Activated CD8-positive, alpha-beta memory T cell treated with anti-CD3 and anti-CD28 coated beads, Interleukin-2, amount 10 ng/mL, durations not matched to agents 7 days and 5 days (primary cell): ENCODE results near the gene PGM1. TPM values are rescaled to one million over a fixed set of nuclear protein-coding genes. Genes with fewer than 3 reads are reported as not detected.
"Not testable (repeated sequence)": the region's sequence is repeated elsewhere in the genome, so short reads cannot be mapped to it uniquely, and the experiment has no call there.

Experiments
- ATAC-seq: fragments of 150-1000 bp; cut with Tn5 transposase; one replicate; pipeline ENCODE4 v1.10.0; 2021; ENCODE audit warnings: moderate library complexity
- CTCF ChIA-PET: fragments of 350-600 bp; sonication (Branson Sonifier 250); formaldehyde crosslinking; loops from one replicate; lab custom pipeline; 2021; ENCODE audit warnings: antibody characterized with exemption; lab: Charles Lee
- DNase-seq: peaks from one replicate; pipeline ENCODE4 v3.0.0-alpha.2; 2020
- H3K27ac Mint-ChIP-seq: one replicate; pipeline ENCODE4 v1.8.0; 2021; ENCODE audit warnings: mild to moderate bottlenecking, mixed read lengths
- H3K27me3 Mint-ChIP-seq: one replicate; pipeline ENCODE4 v1.8.0; 2021; ENCODE audit warnings: mixed read lengths
- H3K36me3 Mint-ChIP-seq: one replicate; pipeline ENCODE4 v1.8.0; 2021; ENCODE audit warnings: mild to moderate bottlenecking, mixed read lengths
- H3K4me1 Mint-ChIP-seq: one replicate; pipeline ENCODE4 v1.8.0; 2021; ENCODE audit warnings: mixed read lengths
- H3K4me3 Mint-ChIP-seq: one replicate; pipeline ENCODE4 v1.8.0; 2021; ENCODE audit warnings: mild to moderate bottlenecking, moderate library complexity, mixed read lengths
- H3K9me3 Mint-ChIP-seq: one replicate; pipeline ENCODE4 v1.8.0; 2022; ENCODE audit warnings: low read depth, mixed read lengths
- total RNA-seq, 2 experiments: library from RNA; stranded (reverse); gene quantifications; one replicate each; pipeline ENCODE4 v1.2.3, GENCODE V29; 2021

The PGM1 gene
- total RNA-seq: 10 to 100 TPM; 31.5 to 32.8 TPM

DNA sequence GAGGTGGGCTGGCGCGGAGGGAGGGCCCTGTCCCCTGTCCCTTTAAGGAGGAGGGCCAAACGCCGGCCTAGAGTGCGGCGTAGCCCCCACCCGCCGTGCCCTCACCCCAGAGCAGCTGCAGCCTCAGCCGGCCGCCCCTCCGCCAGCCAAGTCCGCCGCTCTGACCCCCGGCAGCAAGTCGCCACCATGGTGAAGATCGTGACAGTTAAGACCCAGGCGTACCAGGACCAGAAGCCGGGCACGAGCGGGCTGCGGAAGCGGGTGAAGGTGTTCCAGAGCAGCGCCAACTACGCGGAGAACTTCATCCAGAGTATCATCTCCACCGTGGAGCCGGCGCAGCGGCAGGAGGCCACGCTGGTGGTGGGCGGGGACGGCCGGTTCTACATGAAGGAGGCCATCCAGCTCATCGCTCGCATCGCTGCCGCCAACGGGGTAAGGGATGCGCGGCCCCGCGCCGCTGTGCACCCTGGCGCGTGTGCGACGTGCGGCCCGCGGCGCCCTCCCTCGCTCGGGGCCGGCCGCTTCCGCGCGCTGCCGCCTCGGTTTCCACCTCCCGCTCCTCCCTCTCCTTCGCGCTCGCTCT is at the start of gene PGM1:
TSS of gene PGM1 (plus strand) at position 109 of the 583 bp plus-strand sequence. CDS start at position 187, 78 bp downstream.
- Mint-ChIP-seq H3K27me3 (no peaks in the 10 kb centered on the region), H3K27ac (peak within 1 kb of the TSS; percentile 98), H3K9me3 (no peaks in the 10 kb centered on the region), H3K36me3 (peaks cover 16% of the 10 kb centered on the region), H3K4me1 (peaks cover 34% of the 10 kb centered on the region), H3K4me3 (peak within 1 kb of the TSS; percentile 91)
- DNase-seq (peak; percentile 83), ATAC-seq (peak; percentile 84)
- CTCF ChIA-PET: no interaction called here

- Mint-ChIP-seq H3K4me3 (no peak overlapping the region), H3K4me1 (no peaks in the 10 kb centered on the region), H3K27me3 (no peaks in the 10 kb centered on the region), H3K36me3 (peaks cover 3% of the 10 kb centered on the region), H3K27ac (no peak overlapping the region), H3K9me3 (no peaks in the 10 kb centered on the region)
- no peak for DNase-seq
- CTCF ChIA-PET: no interaction called here
- ATAC-seq: no peak
Measured at GRCh38 chr1:63545780-63546179, 47.4 kb upstream of the PGM1 start.

DNA sequence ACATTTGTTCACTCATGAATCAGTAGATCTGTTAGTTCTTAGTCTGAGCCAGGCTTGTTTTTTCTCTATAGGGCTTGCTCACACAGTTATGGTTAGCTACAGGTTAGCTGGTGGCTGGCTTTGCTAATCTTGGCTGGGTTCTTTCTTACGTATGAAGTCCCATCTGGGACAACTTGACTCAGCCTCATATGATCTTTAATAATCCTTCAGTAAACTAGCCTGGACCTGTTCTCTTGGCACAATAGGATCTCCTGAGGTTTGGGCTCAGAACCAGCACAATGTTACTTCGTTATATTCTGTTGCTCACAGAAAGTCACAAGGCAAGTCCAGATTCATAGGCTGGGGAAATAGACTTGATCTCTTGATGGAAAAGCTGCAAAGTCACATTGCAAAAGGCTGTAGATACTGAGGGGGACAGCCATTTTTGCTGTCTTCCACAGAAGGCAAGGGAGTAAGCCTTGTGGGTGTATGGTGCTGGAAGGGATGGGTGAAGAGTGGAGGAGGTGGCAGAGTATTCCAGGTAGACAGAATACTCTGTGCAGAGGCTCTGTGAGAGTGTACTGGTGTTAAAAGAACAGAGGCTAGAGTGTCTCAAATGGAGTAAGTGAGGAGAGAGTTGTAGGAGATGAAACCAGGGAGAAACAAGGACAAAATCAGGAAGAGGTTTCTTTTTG is 45.5 kb upstream of the PGM1 start:
- CTCF ChIA-PET: no interaction called here
- H3K4me3 Mint-ChIP-seq: no peak overlapping the region
- no peaks in the 10 kb centered on the region for H3K9me3 Mint-ChIP-seq
- H3K4me1 Mint-ChIP-seq: no peaks in the 10 kb centered on the region
- H3K36me3 Mint-ChIP-seq: peaks cover 3% of the 10 kb centered on the region
- no peak overlapping the region for H3K27ac Mint-ChIP-seq
- ATAC-seq (no peak), DNase-seq (no peak)
- H3K27me3 Mint-ChIP-seq: no peaks in the 10 kb centered on the region

- Mint-ChIP-seq H3K27me3 (no peaks in the 10 kb centered on the region), H3K4me3 (no peak overlapping the region), H3K27ac (no peak overlapping the region), H3K4me1 (no peaks in the 10 kb centered on the region), H3K9me3 (no peaks in the 10 kb centered on the region), H3K36me3 (peaks cover 3% of the 10 kb centered on the region)
- ATAC-seq: no peak
- DNase-seq: no peak
- CTCF ChIA-PET: interaction anchor here (0.8 kb wide), 1 partner anchor 10 kb away, joined by 3 read pairs; no protein-coding TSS in a partner anchor
Measured at GRCh38 chr1:63548303-63548702, 44.9 kb upstream of the PGM1 start.

- no peak overlapping the region for H3K4me3 Mint-ChIP-seq
- H3K27me3 Mint-ChIP-seq: no peaks in the 10 kb centered on the region
- H3K27ac Mint-ChIP-seq: no peak overlapping the region
- no peaks in the 10 kb centered on the region for H3K4me1 Mint-ChIP-seq
- H3K9me3 Mint-ChIP-seq: no peaks in the 10 kb centered on the region
- peaks cover 3% of the 10 kb centered on the region for H3K36me3 Mint-ChIP-seq
- CTCF ChIA-PET: interaction anchor here (0.7 to 0.8 kb wide), 2 partner anchors 11 kb away, joined by 3 read pairs; no protein-coding TSS in a partner anchor
- DNase-seq: no peak
- no peak for ATAC-seq
Measured at GRCh38 chr1:63548877-63549276, 44.3 kb upstream of the PGM1 start.

GRCh38 chr1:63555480-63555879 is 37.7 kb upstream of the PGM1 start:
- ATAC-seq (no peak), DNase-seq (no peak)
- H3K4me3 Mint-ChIP-seq: no peak overlapping the region
- no peak overlapping the region for H3K27ac Mint-ChIP-seq
- H3K9me3 Mint-ChIP-seq: no peaks in the 10 kb centered on the region
- CTCF ChIA-PET: interaction anchor here (2.2 kb wide), 1 partner anchor 17 kb away, joined by 13 read pairs; no protein-coding TSS in a partner anchor
- peaks cover 4% of the 10 kb centered on the region for H3K4me1 Mint-ChIP-seq
- no peaks in the 10 kb centered on the region for H3K27me3 Mint-ChIP-seq
- peaks cover 2% of the 10 kb centered on the region for H3K36me3 Mint-ChIP-seq

- Mint-ChIP-seq H3K27me3 (no peaks in the 10 kb centered on the region), H3K9me3 (no peaks in the 10 kb centered on the region), H3K4me1 (peaks cover 4% of the 10 kb centered on the region), H3K27ac (no peak overlapping the region), H3K4me3 (no peak overlapping the region), H3K36me3 (peaks cover 2% of the 10 kb centered on the region)
- DNase-seq (peak; percentile 42), ATAC-seq (no peak)
- CTCF ChIA-PET: no interaction called here
Measured at GRCh38 chr1:63557365-63557987, 35.7 kb upstream of the PGM1 start.

- CTCF ChIA-PET: interaction anchor here (0.8 kb wide), 1 partner anchor 17 kb away, joined by 4 read pairs; no protein-coding TSS in a partner anchor
- no peak for ATAC-seq
- no peak for DNase-seq
- Mint-ChIP-seq H3K27ac (no peak overlapping the region), H3K36me3 (peaks cover 6% of the 10 kb centered on the region), H3K4me1 (peaks cover 4% of the 10 kb centered on the region), H3K27me3 (no peaks in the 10 kb centered on the region), H3K4me3 (no peak overlapping the region), H3K9me3 (no peaks in the 10 kb centered on the region)
Measured at GRCh38 chr1:63559357-63559756, 33.9 kb upstream of the PGM1 start.

DNA sequence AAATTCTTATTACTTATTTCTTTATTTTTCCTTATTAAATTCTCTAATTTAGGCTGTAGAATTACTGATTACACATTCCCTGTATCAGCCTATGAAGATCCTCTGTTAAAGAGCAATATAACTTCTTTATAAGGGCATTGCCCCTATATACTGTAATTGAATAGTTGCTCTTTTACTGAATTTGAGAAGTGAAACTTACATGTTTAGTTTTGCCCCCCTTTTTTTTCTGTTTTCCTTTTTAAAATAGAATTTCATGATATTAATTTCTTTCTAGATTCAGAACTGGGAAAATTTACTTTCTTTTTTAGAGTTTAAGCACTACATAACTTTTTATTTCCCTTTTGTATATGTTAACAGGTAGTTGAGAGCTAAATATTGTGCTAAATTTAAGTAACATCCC is 29.5 kb upstream of the PGM1 start:
- DNase-seq (no peak), ATAC-seq (no peak)
- H3K27ac Mint-ChIP-seq: no peak overlapping the region
- CTCF ChIA-PET: no interaction called here
- no peaks in the 10 kb centered on the region for H3K27me3 Mint-ChIP-seq
- peaks cover 9% of the 10 kb centered on the region for H3K36me3 Mint-ChIP-seq
- H3K4me3 Mint-ChIP-seq: no peak overlapping the region
- H3K4me1 Mint-ChIP-seq: no peaks in the 10 kb centered on the region
- H3K9me3 Mint-ChIP-seq: no peaks in the 10 kb centered on the region

DNA sequence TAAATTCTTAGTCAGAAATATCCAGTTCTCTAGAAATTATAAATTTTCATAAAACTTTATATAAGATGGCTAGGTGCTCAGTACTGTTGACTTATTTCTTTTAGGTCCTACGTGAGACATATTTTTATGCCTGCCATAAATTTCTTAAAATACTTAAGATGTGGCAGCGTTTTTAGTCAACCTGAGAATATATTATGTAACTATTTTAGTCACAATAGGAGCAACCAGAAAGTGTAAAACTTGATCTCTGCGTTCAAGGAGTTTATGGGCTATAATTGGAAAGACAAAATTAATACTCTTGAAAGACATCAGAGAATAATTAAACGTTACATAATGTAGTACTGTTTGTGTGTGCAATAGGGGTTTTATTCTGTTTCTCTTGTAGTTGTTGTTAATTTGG is 24.1 kb upstream of the PGM1 start:
- ATAC-seq: no peak
- CTCF ChIA-PET: no interaction called here
- Mint-ChIP-seq H3K36me3 (peaks cover 5% of the 10 kb centered on the region), H3K27ac (no peak overlapping the region), H3K9me3 (no peaks in the 10 kb centered on the region), H3K4me3 (no peak overlapping the region), H3K4me1 (no peaks in the 10 kb centered on the region), H3K27me3 (no peaks in the 10 kb centered on the region)
- DNase-seq: no peak

GRCh38 chr1:63569640-63570316 is 23.4 kb upstream of the PGM1 start:
- ATAC-seq (no peak), DNase-seq (no peak)
- CTCF ChIA-PET: no interaction called here
- Mint-ChIP-seq H3K9me3 (no peaks in the 10 kb centered on the region), H3K36me3 (peaks cover under 1% of the 10 kb centered on the region), H3K4me1 (no peaks in the 10 kb centered on the region), H3K27me3 (no peaks in the 10 kb centered on the region), H3K4me3 (no peak overlapping the region), H3K27ac (no peak overlapping the region)

GRCh38 chr1:63572686-63573085 is 20.5 kb upstream of the PGM1 start:
- H3K4me3 Mint-ChIP-seq, H3K27me3 Mint-ChIP-seq, H3K4me1 Mint-ChIP-seq, H3K36me3 Mint-ChIP-seq, H3K27ac Mint-ChIP-seq, DNase-seq, H3K9me3 Mint-ChIP-seq, ATAC-seq: not testable (repeated sequence)
- CTCF ChIA-PET: interaction anchor here (1.1 kb wide), 1 partner anchor 80 kb away, joined by 3 read pairs; no protein-coding TSS in a partner anchor

DNA sequence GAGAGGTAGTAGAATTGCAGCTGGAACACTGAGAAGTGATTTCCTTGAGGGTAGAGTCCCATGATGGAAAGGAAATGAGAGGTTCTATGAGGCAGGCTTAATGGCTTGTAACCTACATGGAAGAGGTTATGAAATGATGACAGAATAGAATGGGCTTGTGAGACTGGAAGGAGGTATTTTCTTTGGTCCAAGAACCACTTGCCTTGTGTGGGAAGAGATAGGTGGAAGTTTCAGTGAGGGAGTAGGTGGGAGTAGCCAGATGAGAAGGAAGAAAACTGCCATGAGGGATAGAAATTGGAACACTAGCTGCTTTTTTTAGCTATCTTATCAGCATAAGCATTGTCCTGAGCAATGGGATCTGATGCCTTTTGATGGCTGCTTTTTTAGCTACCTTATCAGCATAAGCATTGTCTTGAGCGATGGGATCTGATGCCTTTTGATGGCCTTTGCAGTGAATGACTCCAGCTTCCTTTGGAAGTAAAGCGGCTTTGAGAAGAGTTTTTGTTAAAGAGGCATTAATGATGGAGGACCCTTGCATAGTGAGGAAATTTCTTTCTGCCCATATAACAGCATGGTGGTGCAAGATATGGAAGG is 18.9 kb upstream of the PGM1 start:
- CTCF ChIA-PET: interaction anchor here (1.5 kb wide), 1 partner anchor 8 kb away, joined by 3 read pairs; no protein-coding TSS in a partner anchor
- H3K36me3 Mint-ChIP-seq, H3K27me3 Mint-ChIP-seq, H3K4me3 Mint-ChIP-seq, H3K9me3 Mint-ChIP-seq, H3K4me1 Mint-ChIP-seq, H3K27ac Mint-ChIP-seq, DNase-seq, ATAC-seq: not testable (repeated sequence)
